Stimulated activated CD4-positive, alpha-beta T cell treated with anti-CD3 and anti-CD28 coated beads, TNF-alpha, amount 100 ng/mL, for 4 hours (primary cell): ENCODE measurements around the gene GLB1L2.

Source experiments
- DNase-seq, 3 experiments: peaks; one replicate each; pipeline ENCODE4 v3.0.0-alpha.2; 2020; ENCODE audit warnings: low read depth in 3 of 3

GLB1L2 gene

GRCh38 chr11:134404575-134405341 lies 73.0 kb downstream of the GLB1L2 start:
- no peak for DNase-seq

- no peak for DNase-seq
These were observed 73.6 kb downstream of the GLB1L2 start for GRCh38 chr11:134405436-134405835.

GRCh38 chr11:134405841-134406240 lies 74.1 kb downstream of the GLB1L2 start:
- no peak for DNase-seq

GRCh38 chr11:134406264-134407185 lies 74.7 kb downstream of the GLB1L2 start:
- no peak for DNase-seq

GRCh38 chr11:134407321-134407828 lies 75.6 kb downstream of the GLB1L2 start:
- DNase-seq, result no peak

- no peak for DNase-seq
These were observed 76.1 kb downstream of the GLB1L2 start for GRCh38 chr11:134407923-134408322.

GRCh38 chr11:134409552-134410429 lies 78.0 kb downstream of the GLB1L2 start:
- no peak for DNase-seq

GRCh38 chr11:134410766-134411165 lies 79.0 kb downstream of the GLB1L2 start:
- DNase-seq, result no peak

- DNase-seq, result peak in 1 of 3 experiments; percentile 9
These were observed 80.6 kb downstream of the GLB1L2 start, which contains the start of gene B3GAT1 for GRCh38 chr11:134412203-134413042. Gene B3GAT1, minus strand, starts transcription at chr11:134412242. Its CDS starts 24,583 bp downstream, at chr11:134387659.

GRCh38 chr11:134413043-134413825 lies 81.4 kb downstream of the GLB1L2 start:
- DNase-seq, result no peak

GRCh38 chr11:134413826-134414731 lies 82.3 kb downstream of the GLB1L2 start:
- DNase-seq, result no peak

- no peak for DNase-seq
These were observed 83.3 kb downstream of the GLB1L2 start for GRCh38 chr11:134414766-134415765.

- DNase-seq, result no peak
These were observed 84.9 kb downstream of the GLB1L2 start for GRCh38 chr11:134416726-134417125.

- no peak for DNase-seq
These were observed 86.4 kb downstream of the GLB1L2 start for GRCh38 chr11:134417871-134418840.

- no peak for DNase-seq
These were observed 91.3 kb downstream of the GLB1L2 start for GRCh38 chr11:134423106-134423505.

- no peak for DNase-seq
These were observed 93.6 kb downstream of the GLB1L2 start for GRCh38 chr11:134425413-134425812.
